ENCODE results near the gene FLII. TPM values are rescaled to one million over a fixed set of nuclear protein-coding genes. Genes with fewer than 3 reads are reported as not detected.

The FLII gene
- total and polyA plus RNA-seq, 2 of the 13 experiments (the other 11 are each of a cell fraction or from before 2014, with no cell fraction given), result 130 to 303 TPM

GRCh38 chr17:18260332-18261145, 2.0 kb upstream of the FLII start, which contains the start of gene MIEF2 (continued):
- TF ChIP-seq AFF4 (CRISPR knock-in tag; IDR thresholded peaks at IDR 0.05) (no peak), ZNF850 (CRISPR knock-in tag; conservative IDR thresholded peaks at IDR 0.05) (no peak), MIER2 (CRISPR knock-in tag; IDR thresholded peaks at IDR 0.05) (no peak), ZFP90 (CRISPR knock-in tag; IDR thresholded peaks at IDR 0.05; ENCODE audit: borderline replicate concordance) (0 out of 2 replicates have a peak, but pooled peaks have one; percentile 25), JDP2 (CRISPR knock-in tag; IDR thresholded peaks at IDR 0.05; ENCODE audit: borderline replicate concordance) (no peak), ZNF710 (CRISPR knock-in tag; IDR thresholded peaks at IDR 0.05; ENCODE audit: borderline replicate concordance) (no peak), ATF4 (CRISPR knock-in tag; IDR thresholded peaks at IDR 0.05) (no peak), GFI1 (CRISPR knock-in tag; IDR thresholded peaks at IDR 0.05; ENCODE audit: borderline replicate concordance) (0 out of 2 replicates have a peak, but pooled peaks have one; percentile 19)
- TF ChIP-seq, protein P1, sequence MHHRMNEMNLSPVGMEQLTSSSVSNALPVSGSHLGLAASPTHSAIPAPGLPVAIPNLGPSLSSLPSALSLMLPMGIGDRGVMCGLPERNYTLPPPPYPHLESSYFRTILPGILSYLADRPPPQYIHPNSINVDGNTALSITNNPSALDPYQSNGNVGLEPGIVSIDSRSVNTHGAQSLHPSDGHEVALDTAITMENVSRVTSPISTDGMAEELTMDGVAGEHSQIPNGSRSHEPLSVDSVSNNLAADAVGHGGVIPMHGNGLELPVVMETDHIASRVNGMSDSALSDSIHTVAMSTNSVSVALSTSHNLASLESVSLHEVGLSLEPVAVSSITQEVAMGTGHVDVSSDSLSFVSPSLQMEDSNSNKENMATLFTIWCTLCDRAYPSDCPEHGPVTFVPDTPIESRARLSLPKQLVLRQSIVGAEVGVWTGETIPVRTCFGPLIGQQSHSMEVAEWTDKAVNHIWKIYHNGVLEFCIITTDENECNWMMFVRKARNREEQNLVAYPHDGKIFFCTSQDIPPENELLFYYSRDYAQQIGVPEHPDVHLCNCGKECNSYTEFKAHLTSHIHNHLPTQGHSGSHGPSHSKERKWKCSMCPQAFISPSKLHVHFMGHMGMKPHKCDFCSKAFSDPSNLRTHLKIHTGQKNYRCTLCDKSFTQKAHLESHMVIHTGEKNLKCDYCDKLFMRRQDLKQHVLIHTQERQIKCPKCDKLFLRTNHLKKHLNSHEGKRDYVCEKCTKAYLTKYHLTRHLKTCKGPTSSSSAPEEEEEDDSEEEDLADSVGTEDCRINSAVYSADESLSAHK (CRISPR knock-in tag; IDR thresholded peaks at IDR 0.05; ENCODE audit: borderline replicate concordance), result no peak
- TF ChIP-seq, protein P2, sequence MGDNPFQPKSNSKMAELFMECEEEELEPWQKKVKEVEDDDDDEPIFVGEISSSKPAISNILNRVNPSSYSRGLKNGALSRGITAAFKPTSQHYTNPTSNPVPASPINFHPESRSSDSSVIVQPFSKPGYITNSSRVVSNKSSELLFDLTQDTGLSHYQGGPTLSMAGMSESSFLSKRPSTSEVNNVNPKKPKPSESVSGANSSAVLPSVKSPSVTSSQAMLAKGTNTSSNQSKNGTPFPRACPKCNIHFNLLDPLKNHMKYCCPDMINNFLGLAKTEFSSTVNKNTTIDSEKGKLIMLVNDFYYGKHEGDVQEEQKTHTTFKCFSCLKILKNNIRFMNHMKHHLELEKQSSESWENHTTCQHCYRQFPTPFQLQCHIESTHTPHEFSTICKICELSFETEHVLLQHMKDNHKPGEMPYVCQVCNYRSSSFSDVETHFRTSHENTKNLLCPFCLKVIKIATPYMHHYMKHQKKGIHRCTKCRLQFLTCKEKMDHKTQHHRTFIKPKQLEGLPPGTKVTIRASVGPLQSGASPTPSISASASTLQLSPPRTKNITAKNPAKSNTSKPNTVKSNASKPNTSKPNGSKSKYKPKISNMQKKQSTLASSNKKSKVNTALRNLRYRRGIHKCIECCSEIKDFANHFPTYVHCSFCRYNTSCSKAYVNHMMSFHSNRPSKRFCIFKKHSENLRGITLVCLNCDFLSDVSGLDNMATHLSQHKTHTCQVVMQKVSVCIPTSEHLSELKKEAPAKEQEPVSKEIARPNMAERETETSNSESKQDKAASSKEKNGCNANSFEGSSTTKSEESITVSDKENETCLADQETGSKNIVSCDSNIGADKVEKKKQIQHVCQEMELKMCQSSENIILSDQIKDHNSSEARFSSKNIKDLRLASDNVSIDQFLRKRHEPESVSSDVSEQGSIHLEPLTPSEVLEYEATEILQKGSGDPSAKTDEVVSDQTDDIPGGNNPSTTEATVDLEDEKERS (CRISPR knock-in tag; IDR thresholded peaks at IDR 0.05), result no peak; the same call in 1 of the 2 replicates
- TF ChIP-seq, protein P3, sequence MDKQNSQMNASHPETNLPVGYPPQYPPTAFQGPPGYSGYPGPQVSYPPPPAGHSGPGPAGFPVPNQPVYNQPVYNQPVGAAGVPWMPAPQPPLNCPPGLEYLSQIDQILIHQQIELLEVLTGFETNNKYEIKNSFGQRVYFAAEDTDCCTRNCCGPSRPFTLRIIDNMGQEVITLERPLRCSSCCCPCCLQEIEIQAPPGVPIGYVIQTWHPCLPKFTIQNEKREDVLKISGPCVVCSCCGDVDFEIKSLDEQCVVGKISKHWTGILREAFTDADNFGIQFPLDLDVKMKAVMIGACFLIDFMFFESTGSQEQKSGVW (CRISPR knock-in tag; IDR thresholded peaks at IDR 0.05; ENCODE audit: borderline replicate concordance), result no peak

All from HepG2 (cell line).